MCF 10A (cell line): ENCODE data around the gene ID3. TPM values are rescaled to one million over a fixed set of nuclear protein-coding genes. Genes with fewer than 3 reads are reported as not detected.

ENCODE experiments used
- BruUV-seq: library from RNA; stranded (reverse); fragments of 400-500 nt; replicated peaks from 2 replicates; lab custom pipeline; 2021; lab: Mats Ljungman, UMichigan
- CTCF ChIA-PET: fragments of 300-600 bp; sonication (Branson Sonifier 250); formaldehyde crosslinking; extraction: SDS; loops from one replicate; lab custom pipeline; 2021; ENCODE audit warnings: antibody characterized with exemption, inconsistent platforms; lab: Yijun Ruan, JAX
- POLR2A ChIA-PET: fragments of 300-600, 350-650 bp; sonication (Branson Sonifier 250); formaldehyde crosslinking; extraction: SDS; loops from one replicate; lab custom pipeline; 2020; ENCODE audit warnings: antibody characterized with exemption, inconsistent platforms; lab: Yijun Ruan, JAX
- DNase-seq: peaks from one replicate; pipeline ENCODE4 v3.0.0-alpha.2; 2018; ENCODE audit not compliant: unreplicated experiment
- H3K27ac Mint-ChIP-seq: one replicate; pipeline ENCODE4 v1.8.0; 2022; ENCODE audit warnings: mild to moderate bottlenecking, low read depth, mixed read lengths; ENCODE audit not compliant: unreplicated experiment
- H3K27me3 Mint-ChIP-seq: one replicate; pipeline ENCODE4 v1.8.0; 2022; ENCODE audit warnings: mixed read lengths; ENCODE audit not compliant: insufficient read depth, unreplicated experiment
- H3K36me3 Mint-ChIP-seq: one replicate; pipeline ENCODE4 v1.8.0; 2022; ENCODE audit warnings: mild to moderate bottlenecking, moderate library complexity, mixed read lengths; ENCODE audit not compliant: insufficient read depth, unreplicated experiment
- H3K4me1 Mint-ChIP-seq: one replicate; pipeline ENCODE4 v1.8.0; 2022; ENCODE audit warnings: mixed read lengths; ENCODE audit not compliant: insufficient read depth, unreplicated experiment
- H3K4me3 Mint-ChIP-seq: one replicate; pipeline ENCODE4 v1.8.0; 2022; ENCODE audit warnings: mild to moderate bottlenecking, moderate library complexity, mixed read lengths; ENCODE audit not compliant: unreplicated experiment
- H3K9me3 Mint-ChIP-seq: one replicate; pipeline ENCODE4 v1.8.0; 2022; ENCODE audit warnings: mixed read lengths; ENCODE audit not compliant: unreplicated experiment
- CTCF ChIP-seq: fragments of 200-600 bp; IDR thresholded peaks from one replicate; pipeline ENCODE4 v1.8.0; 2022; ENCODE audit warnings: antibody characterized with exemption, mild to moderate bottlenecking; ENCODE audit not compliant: unreplicated experiment
- intact Hi-C: fragments of 100-400 bp; cut with micrococcal nuclease; formaldehyde crosslinking; loops from 2 replicates; pipeline ENCODE4 v1.14.1; 2022
- total RNA-seq: library from RNA; stranded (reverse); gene quantifications from 2 replicates; pipeline ENCODE4 v1.2.3, GENCODE V29; 2022

Gene ID3
- total RNA-seq, 1 experiment from 2014 or later = 34.8 TPM

- ChIA-PET POLR2A (interaction anchor here (0.7 to 7.7 kb wide), 5 partner anchors 10 to 382 kb away, joined by 3 to 131 read pairs (median 18); partner anchors contain the start of gene ID3), CTCF (interaction anchor here (0.8 kb wide), 1 partner anchor 29 kb away, joined by 4 read pairs; no protein-coding TSS in a partner anchor)
- H3K9me3 Mint-ChIP-seq = no peaks in the 10 kb centered on the region
- peaks cover 22% of the 10 kb centered on the region for H3K4me1 Mint-ChIP-seq
- DNase-seq = no peak
- no TSS peak for BruUV-seq
- no peaks in the 10 kb centered on the region for H3K36me3 Mint-ChIP-seq
- TF ChIP-seq CTCF = no peak
- no peak overlapping the region for H3K4me3 Mint-ChIP-seq
- intact Hi-C loops = no loop called here
- no peaks in the 10 kb centered on the region for H3K27me3 Mint-ChIP-seq
- no peak overlapping the region for H3K27ac Mint-ChIP-seq
Observed at GRCh38 chr1:23574265-23574754, 15.0 kb upstream of the ID3 start.

- POLR2A ChIA-PET = interaction anchor here (0.7 to 3.6 kb wide), 5 partner anchors 12 to 382 kb away, joined by 3 to 18 read pairs (median 5); no protein-coding TSS in a partner anchor
- no peak overlapping the region for H3K4me3 Mint-ChIP-seq
- no peak overlapping the region for H3K27ac Mint-ChIP-seq
- TF ChIP-seq CTCF = no peak
- intact Hi-C loops = no loop called here
- peaks cover 19% of the 10 kb centered on the region for H3K4me1 Mint-ChIP-seq
- no peaks in the 10 kb centered on the region for H3K9me3 Mint-ChIP-seq
- H3K27me3 Mint-ChIP-seq = peaks cover 4% of the 10 kb centered on the region
- H3K36me3 Mint-ChIP-seq = no peaks in the 10 kb centered on the region
- no TSS peak for BruUV-seq
- no peak for DNase-seq
- CTCF ChIA-PET = interaction anchor here (0.9 kb wide), 1 partner anchor 15 kb away, joined by 3 read pairs; no protein-coding TSS in a partner anchor
Observed at GRCh38 chr1:23573574-23574182, 14.4 kb upstream of the ID3 start.

- Mint-ChIP-seq H3K27ac (no peak overlapping the region), H3K9me3 (no peaks in the 10 kb centered on the region), H3K4me1 (peaks cover 6% of the 10 kb centered on the region), H3K36me3 (no peaks in the 10 kb centered on the region), H3K27me3 (peaks cover 12% of the 10 kb centered on the region), H3K4me3 (no peak overlapping the region)
- POLR2A ChIA-PET = interaction anchor here (1.3 to 3.6 kb wide), 2 partner anchors 12 to 21 kb away, joined by 3 to 18 read pairs; partner anchors contain the start of gene ID3
- no peak for TF ChIP-seq CTCF
- CTCF ChIA-PET = interaction anchor here (0.6 to 0.7 kb wide), 2 partner anchors 62 to 181 kb away, joined by 5 to 6 read pairs; no protein-coding TSS in a partner anchor
- intact Hi-C loops = no loop called here
- no TSS peak for BruUV-seq
- DNase-seq = no peak
Observed at GRCh38 chr1:23571465-23571864, 12.2 kb upstream of the ID3 start.

GRCh38 chr1:23570001-23570691 is 10.8 kb upstream of the ID3 start:
- Mint-ChIP-seq H3K27ac (no peak overlapping the region), H3K9me3 (no peaks in the 10 kb centered on the region), H3K4me3 (no peak overlapping the region), H3K4me1 (peaks cover 6% of the 10 kb centered on the region), H3K27me3 (peaks cover 12% of the 10 kb centered on the region), H3K36me3 (no peaks in the 10 kb centered on the region)
- intact Hi-C loops = no loop called here
- BruUV-seq = no TSS peak
- TF ChIP-seq CTCF = no peak
- no peak for DNase-seq
- ChIA-PET CTCF (no interaction called here), POLR2A (interaction anchor here (0.8 to 1.3 kb wide), 3 partner anchors 8 to 12 kb away, joined by 3 read pairs; partner anchors contain the start of gene ID3)
